PFSK-1 (cell line): ENCODE measurements around the gene SMARCA4.

Experiments used
- POLR2AphosphoS5 ChIP-seq: IDR thresholded peaks from 2 replicates; pipeline ENCODE4 v1.6.1; 2012; ENCODE audit warnings: low read depth, mild to moderate bottlenecking, control low read depth, low read length, moderate library complexity
- SIN3A ChIP-seq: IDR thresholded peaks from 2 replicates; pipeline ENCODE4 v1.6.1; 2012; ENCODE audit warnings: mild to moderate bottlenecking, low read length, moderate library complexity, borderline replicate concordance; ENCODE audit not compliant: insufficient read depth
- TAF1 ChIP-seq: IDR thresholded peaks from 2 replicates; pipeline ENCODE4 v1.6.1; 2012; ENCODE audit warnings: low read length, control low read depth, borderline replicate concordance; ENCODE audit not compliant: insufficient read depth

DNA sequence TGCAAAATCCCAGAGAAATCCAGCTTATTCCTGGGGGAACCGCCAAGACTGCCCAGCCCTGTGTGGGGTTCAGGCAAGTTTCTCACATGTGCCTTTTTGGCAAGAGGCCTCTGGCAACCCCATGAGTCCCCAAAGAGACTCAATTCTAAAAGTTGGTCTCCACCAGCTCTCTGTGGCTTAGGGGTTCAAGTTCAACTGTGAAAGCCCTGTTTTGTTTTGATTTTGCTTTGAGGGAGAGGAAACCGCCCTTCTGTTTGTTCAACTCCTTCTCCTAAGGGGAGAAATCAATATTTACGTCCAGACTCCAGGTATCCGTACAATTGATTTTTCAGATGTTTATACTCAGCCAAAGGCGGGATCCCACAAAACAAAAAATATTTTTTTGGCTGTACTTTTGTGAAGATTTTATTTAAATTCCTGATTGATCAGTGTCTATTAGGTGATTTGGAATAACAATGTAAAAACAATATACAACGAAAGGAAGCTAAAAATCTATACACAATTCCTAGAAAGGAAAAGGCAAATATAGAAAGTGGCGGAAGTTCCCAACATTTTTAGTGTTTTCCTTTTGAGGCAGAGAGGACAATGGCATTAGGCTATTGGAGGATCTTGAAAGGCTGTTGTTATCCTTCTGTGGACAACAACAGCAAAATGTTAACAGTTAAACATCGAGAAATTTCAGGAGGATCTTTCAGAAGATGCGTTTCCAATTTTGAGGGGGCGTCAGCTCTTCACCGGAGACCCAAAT, 127.8 kb downstream of the SMARCA4 start:
- TF ChIP-seq POLR2AphosphoS5 (no peak), SIN3A (no peak), TAF1 (no peak; the same call in 1 of the 2 replicates)
